Erythroblast (primary cell): ENCODE data around the gene CABLES1.

ENCODE experiments used
- GATA1 ChIP-seq: IDR thresholded peaks from 2 replicates; pipeline ENCODE4 v1.6.1; 2011; ENCODE audit warnings: low read depth, mild to moderate bottlenecking, control low read depth, low read length, moderate library complexity
- POLR2A ChIP-seq: IDR thresholded peaks from 2 replicates; pipeline ENCODE4 v1.6.1; 2011; ENCODE audit warnings: mild to moderate bottlenecking, low read length

- TF ChIP-seq POLR2A (no peak), GATA1 (no peak)
Observed at GRCh38 chr18:23129355-23130002, 5.8 kb upstream of the CABLES1 start.
